Activated T-helper 17 cell treated with anti-CD3 and anti-CD28 coated beads, Interleukin-2, amount 50 U/mL, for 72 hours (primary cell): ENCODE data around the gene GOPC. TPM values are rescaled to one million over a fixed set of nuclear protein-coding genes. Genes with fewer than 3 reads are reported as not detected.
A peak's percentile ranks its signal among the peaks of the same experiment; 100 is the strongest.

Experiments
- ATAC-seq: fragments of 150-1000 bp; cut with Tn5 transposase; replicated peaks from 2 replicates; pipeline ENCODE4 v1.10.0; 2021; ENCODE audit warnings: mild to moderate bottlenecking, moderate library complexity
- H3K27ac Mint-ChIP-seq: one replicate; pipeline ENCODE4 v1.8.0; 2022; ENCODE audit warnings: mixed read lengths
- H3K27me3 Mint-ChIP-seq: one replicate; pipeline ENCODE4 v1.8.0; 2022; ENCODE audit warnings: mixed read lengths
- H3K36me3 Mint-ChIP-seq: one replicate; pipeline ENCODE4 v1.8.0; 2022; ENCODE audit warnings: low read depth, mild to moderate bottlenecking, mixed read lengths
- H3K4me1 Mint-ChIP-seq: one replicate; pipeline ENCODE4 v1.8.0; 2022; ENCODE audit warnings: mixed read lengths
- H3K4me3 Mint-ChIP-seq: one replicate; pipeline ENCODE4 v1.8.0; 2022; ENCODE audit warnings: mild to moderate bottlenecking, mixed read lengths
- H3K9me3 Mint-ChIP-seq: one replicate; pipeline ENCODE4 v1.8.0; 2022; ENCODE audit warnings: mixed read lengths
- total RNA-seq, 2 donors: library from RNA; stranded (reverse); gene quantifications; one replicate each; pipeline ENCODE4 v1.2.3, GENCODE V29; 2022

Gene GOPC
- total RNA-seq, 2 donors from 2014 or later, result 16.3 to 20.4 TPM

DNA sequence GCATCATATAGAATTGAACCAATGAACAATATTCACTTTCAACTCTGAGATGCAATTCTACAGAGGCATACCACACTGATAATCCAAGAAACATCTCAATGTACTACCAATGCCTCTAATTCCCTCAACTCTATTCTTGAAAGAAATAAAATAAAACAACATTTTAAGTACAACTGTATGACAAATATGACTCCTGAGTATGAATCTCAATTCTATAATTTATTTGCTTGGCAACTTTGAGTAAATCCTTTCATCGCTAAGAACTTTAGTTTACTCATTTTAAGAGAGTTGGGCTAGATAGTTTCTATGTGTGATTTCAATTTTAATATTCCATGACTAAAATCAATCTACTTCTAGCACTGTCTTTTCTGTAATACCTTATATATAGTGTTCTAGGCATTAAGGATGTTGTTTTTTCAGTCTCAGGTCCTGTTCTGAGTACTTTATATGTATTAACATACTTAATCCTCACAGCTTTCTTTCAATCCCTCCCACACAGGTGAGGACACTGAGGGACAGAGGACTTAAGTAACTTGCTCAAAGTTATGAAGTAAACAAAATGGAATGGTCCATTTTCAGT lies 33.4 kb downstream of the GOPC start:
- H3K27me3 Mint-ChIP-seq, result no peaks in the 10 kb centered on the region
- peak; percentile 94 for ATAC-seq
- H3K27ac Mint-ChIP-seq, result peak overlapping the region; percentile 73
- no peaks in the 10 kb centered on the region for H3K9me3 Mint-ChIP-seq
- H3K36me3 Mint-ChIP-seq, result peaks cover 94% of the 10 kb centered on the region
- H3K4me3 Mint-ChIP-seq, result no peak overlapping the region
- peaks cover 19% of the 10 kb centered on the region for H3K4me1 Mint-ChIP-seq

DNA sequence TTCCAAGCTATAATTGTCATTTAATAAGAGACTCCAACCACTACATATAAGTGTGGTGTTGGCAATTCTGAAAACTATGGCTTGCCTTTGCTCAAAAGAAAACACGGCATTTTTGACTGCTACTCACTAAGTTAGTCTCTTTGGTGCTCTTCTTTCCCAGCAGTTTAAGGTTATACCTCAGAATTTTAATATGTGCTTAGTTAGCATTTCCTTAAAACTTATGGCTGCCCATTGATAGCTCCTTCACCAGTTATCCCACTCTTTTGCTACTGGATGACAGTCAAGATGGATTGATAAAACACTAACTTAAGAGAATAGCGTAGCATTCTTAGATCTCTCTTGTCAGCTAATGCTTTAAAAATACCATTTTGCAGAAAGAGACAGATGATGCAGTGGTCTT lies 34.1 kb downstream of the GOPC start:
- Mint-ChIP-seq H3K9me3 (no peaks in the 10 kb centered on the region), H3K27ac (peak overlapping the region; percentile 73), H3K36me3 (peaks cover 90% of the 10 kb centered on the region), H3K4me3 (no peak overlapping the region), H3K4me1 (peaks cover 19% of the 10 kb centered on the region), H3K27me3 (no peaks in the 10 kb centered on the region)
- ATAC-seq, result no peak

DNA sequence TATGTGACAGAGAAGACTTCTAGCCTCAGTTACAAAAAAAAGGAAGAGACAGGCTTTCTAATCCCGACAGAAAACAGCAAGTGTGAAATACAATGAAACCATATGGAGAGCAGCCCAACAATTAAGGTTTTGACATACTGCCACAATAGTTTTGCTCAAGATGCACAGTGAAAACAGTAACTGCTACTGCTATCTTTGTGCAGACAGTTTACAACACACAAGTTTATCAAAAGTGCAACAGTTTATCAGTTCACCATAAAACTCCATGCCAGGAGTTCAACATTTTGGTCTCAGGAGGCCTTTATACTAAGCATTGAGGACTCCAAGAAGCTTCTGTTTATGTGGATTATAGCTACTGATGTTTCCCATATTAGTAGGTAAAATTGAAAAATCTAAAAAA lies 37.6 kb downstream of the GOPC start:
- Mint-ChIP-seq H3K4me3 (no peak overlapping the region), H3K36me3 (peaks cover 85% of the 10 kb centered on the region), H3K27ac (no peak overlapping the region), H3K4me1 (peaks cover 10% of the 10 kb centered on the region), H3K27me3 (no peaks in the 10 kb centered on the region), H3K9me3 (no peaks in the 10 kb centered on the region)
- no peak for ATAC-seq

DNA sequence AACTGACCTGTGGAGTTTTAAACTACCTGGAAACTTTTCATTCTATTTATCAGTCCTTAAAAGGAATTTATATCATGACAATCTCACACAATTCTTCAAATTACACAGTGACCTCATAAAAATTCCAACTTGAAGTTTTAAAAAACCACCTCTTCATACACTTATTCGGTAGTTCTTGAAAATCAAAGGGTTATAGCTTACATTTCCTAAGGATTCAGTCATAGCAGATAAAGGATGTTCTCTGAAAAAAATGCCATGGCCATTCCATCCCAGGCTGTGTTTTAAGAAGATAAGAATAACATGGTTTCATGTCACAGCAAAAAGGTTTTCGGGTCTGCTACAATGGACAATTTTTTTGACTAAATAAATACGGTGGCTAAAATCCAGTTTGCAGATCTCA lies 41.2 kb downstream of the GOPC start:
- H3K4me1 Mint-ChIP-seq, result no peaks in the 10 kb centered on the region
- H3K27ac Mint-ChIP-seq, result no peak overlapping the region
- no peak for ATAC-seq
- peaks cover 50% of the 10 kb centered on the region for H3K36me3 Mint-ChIP-seq
- no peak overlapping the region for H3K4me3 Mint-ChIP-seq
- no peaks in the 10 kb centered on the region for H3K27me3 Mint-ChIP-seq
- H3K9me3 Mint-ChIP-seq, result no peaks in the 10 kb centered on the region

DNA sequence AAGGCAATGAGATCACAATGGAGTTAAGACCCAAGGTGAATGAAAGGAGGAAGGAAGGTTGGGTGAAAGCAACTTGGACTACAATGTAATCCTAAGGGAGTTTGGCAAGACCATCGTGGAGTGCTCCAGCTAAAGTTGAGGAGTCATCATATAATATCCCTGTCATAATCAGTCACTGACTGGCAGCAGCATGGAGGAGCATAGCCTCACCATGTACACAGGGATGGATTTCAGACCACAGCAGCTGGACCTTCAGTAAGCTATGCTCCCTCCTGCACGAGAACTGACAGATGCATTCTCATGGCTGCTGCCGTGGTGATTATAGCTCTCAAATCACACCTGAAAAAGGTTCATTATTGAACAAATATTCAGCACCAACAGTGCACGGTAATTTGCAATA lies 43.0 kb downstream of the GOPC start:
- H3K9me3 Mint-ChIP-seq, result no peaks in the 10 kb centered on the region
- ATAC-seq, result no peak
- H3K27ac Mint-ChIP-seq, result no peak overlapping the region
- H3K4me1 Mint-ChIP-seq, result no peaks in the 10 kb centered on the region
- H3K36me3 Mint-ChIP-seq, result peaks cover 31% of the 10 kb centered on the region
- H3K4me3 Mint-ChIP-seq, result no peak overlapping the region
- no peaks in the 10 kb centered on the region for H3K27me3 Mint-ChIP-seq

DNA sequence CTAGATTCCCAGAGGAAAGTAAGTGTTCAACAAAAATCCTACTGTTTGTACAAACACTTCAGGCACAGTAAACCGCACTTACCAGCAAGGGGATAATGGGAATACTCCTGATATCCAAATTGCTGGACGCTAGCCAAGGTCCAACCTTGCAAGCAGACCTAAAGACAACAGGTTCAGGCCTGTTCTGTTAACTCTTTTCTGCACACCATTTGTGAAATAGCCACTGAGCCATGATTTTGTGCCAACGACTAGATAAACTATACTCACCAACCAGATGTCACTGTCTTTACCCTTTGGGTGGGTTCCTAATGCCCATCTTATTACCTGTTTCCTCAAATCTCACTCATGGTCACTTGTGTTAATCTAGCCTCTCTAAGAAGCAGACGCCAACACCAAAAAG lies 43.5 kb downstream of the GOPC start:
- ATAC-seq, result no peak
- Mint-ChIP-seq H3K27me3 (no peaks in the 10 kb centered on the region), H3K36me3 (peaks cover 30% of the 10 kb centered on the region), H3K27ac (no peak overlapping the region), H3K9me3 (no peaks in the 10 kb centered on the region), H3K4me3 (no peak overlapping the region), H3K4me1 (no peaks in the 10 kb centered on the region)

DNA sequence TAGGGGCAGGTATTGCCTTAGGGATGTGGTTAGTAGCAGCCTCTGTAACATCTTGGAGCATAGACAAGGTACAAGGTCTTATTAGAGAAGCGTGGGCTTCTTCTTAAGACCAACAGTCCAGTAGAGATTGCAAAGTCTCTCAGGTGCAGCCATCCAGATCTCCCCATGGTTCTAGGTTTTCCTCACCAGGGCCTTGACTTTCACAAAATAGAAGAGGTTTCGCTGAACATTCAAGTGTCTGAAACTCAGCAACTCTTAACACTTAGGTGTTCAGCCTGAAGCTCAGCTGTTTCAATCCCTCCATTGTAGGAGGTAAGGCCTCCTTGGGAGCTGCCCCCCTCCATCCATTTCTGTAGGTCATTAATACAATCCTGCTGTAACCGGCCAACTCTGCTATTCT lies 44.4 kb downstream of the GOPC start:
- H3K27ac Mint-ChIP-seq, result no peak overlapping the region
- no peaks in the 10 kb centered on the region for H3K27me3 Mint-ChIP-seq
- no peak overlapping the region for H3K4me3 Mint-ChIP-seq

DNA sequence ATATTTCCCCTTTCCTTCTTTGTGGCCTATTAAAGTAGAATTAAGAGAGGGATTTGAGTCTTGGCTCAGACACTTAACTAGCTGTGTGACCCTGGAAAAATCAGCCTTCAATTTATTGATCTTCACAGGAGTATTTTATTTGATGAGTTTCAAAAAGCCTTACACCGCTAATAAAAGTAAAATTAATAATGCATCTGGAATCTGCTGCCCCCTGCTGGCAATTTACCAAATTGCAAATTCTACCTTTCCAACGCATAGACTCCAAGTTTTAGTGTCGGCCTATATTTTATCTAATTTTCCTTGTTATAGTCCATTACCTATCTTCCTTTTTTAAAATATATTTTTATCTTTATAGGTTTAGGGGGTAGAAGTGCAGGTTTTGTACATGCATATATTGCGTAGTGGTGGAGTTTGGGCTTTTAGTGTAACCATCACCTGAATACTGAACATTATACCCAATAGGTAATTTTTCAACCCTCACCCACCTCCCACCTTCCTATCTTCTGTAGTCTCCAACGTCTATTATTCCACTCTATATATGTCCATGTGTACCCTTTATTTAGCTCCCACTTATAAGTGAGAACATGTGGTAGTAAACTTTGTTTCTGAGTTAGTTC lies 46.3 kb downstream of the GOPC start:
- H3K4me3 Mint-ChIP-seq, result no peak overlapping the region
- H3K9me3 Mint-ChIP-seq, result no peaks in the 10 kb centered on the region

More for the DNA sequence above, 44.4 kb downstream of the GOPC start:
- peaks cover 25% of the 10 kb centered on the region for H3K36me3 Mint-ChIP-seq
- no peaks in the 10 kb centered on the region for H3K4me1 Mint-ChIP-seq
- no peak for ATAC-seq
- H3K9me3 Mint-ChIP-seq, result no peaks in the 10 kb centered on the region

DNA sequence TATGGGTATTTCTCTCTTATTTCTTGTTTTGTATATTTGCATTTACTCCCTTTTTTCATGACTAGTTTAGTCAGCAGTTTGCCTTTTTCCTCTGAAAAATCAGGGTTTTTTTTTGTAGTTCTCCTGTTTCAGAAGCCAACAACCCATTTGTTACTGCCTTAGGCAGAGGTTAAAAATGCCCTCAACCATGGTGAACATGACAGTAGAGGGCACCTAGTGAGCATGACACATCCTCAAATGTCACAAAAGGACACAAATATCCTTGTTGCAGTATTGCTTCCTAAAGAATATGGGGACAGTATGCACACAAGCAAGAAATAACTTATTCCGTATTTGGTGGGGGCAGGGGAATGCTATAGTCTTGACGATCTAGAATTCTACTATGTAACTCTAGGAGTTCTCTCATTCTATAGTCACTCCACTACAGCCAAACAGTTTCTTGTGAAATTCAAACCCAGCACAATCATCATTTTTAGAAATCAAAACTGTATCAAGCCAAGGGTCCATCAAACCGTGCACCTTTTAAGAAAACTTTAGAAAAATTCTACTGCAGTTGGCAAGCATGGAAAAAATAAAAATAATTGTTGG lies 47.0 kb downstream of the GOPC start:
- no peak for ATAC-seq
- peaks cover under 1% of the 10 kb centered on the region for H3K36me3 Mint-ChIP-seq
- H3K4me1 Mint-ChIP-seq, result peaks cover 5% of the 10 kb centered on the region
- H3K4me3 Mint-ChIP-seq, result no peak overlapping the region
- H3K27me3 Mint-ChIP-seq, result no peaks in the 10 kb centered on the region
- no peaks in the 10 kb centered on the region for H3K9me3 Mint-ChIP-seq
- H3K27ac Mint-ChIP-seq, result no peak overlapping the region

More for the DNA sequence above, 46.3 kb downstream of the GOPC start:
- no peak overlapping the region for H3K27ac Mint-ChIP-seq
- no peaks in the 10 kb centered on the region for H3K27me3 Mint-ChIP-seq
- no peak for ATAC-seq
- no peaks in the 10 kb centered on the region for H3K4me1 Mint-ChIP-seq
- peaks cover 7% of the 10 kb centered on the region for H3K36me3 Mint-ChIP-seq

DNA sequence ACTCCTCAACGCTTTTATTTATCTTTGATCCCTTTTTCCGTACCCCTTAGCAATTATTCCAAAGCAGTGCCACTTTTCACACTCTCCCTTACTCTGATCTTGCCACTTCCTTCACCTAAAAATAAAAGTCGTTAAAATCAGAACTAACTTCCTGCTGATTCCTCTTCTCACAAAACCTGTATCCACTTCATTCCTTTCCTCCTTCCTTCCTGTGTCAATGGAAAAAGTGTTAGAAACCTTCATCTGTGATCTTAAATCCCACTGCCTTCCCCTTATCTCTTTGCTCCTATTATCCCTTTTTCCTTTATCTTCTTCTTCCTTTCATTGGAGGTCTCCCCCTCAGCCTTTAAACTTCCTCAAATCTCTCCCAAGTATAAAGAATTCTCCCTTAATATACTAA lies 49.2 kb downstream of the GOPC start:
- no peak overlapping the region for H3K27ac Mint-ChIP-seq
- no peak overlapping the region for H3K4me3 Mint-ChIP-seq
- no peaks in the 10 kb centered on the region for H3K27me3 Mint-ChIP-seq
- ATAC-seq, result no peak
- H3K36me3 Mint-ChIP-seq, result no peaks in the 10 kb centered on the region
- H3K9me3 Mint-ChIP-seq, result no peaks in the 10 kb centered on the region
- H3K4me1 Mint-ChIP-seq, result peaks cover 15% of the 10 kb centered on the region

DNA sequence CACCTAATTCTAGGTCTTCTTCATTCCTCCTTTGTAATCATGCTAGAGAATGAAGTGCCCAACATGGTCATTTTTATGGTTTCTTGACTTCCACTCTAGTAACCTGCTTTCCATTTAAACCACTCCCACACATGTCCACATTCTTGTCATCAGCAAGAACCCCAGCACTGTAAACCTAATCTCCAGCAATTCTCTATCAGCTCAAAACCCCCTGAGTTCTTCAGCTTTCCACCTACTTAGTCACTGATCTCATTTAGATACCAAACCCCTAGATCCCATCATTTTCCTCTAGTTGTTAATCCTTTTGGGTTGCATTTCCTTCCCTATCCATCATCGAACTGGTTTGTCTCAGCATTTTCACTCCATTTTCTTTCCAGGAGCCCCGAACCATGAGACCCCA lies 49.7 kb downstream of the GOPC start:
- no peaks in the 10 kb centered on the region for H3K27me3 Mint-ChIP-seq
- no peaks in the 10 kb centered on the region for H3K9me3 Mint-ChIP-seq
- no peaks in the 10 kb centered on the region for H3K36me3 Mint-ChIP-seq
- ATAC-seq, result no peak
- no peak overlapping the region for H3K27ac Mint-ChIP-seq
- H3K4me3 Mint-ChIP-seq, result no peak overlapping the region
- H3K4me1 Mint-ChIP-seq, result peaks cover 15% of the 10 kb centered on the region

DNA sequence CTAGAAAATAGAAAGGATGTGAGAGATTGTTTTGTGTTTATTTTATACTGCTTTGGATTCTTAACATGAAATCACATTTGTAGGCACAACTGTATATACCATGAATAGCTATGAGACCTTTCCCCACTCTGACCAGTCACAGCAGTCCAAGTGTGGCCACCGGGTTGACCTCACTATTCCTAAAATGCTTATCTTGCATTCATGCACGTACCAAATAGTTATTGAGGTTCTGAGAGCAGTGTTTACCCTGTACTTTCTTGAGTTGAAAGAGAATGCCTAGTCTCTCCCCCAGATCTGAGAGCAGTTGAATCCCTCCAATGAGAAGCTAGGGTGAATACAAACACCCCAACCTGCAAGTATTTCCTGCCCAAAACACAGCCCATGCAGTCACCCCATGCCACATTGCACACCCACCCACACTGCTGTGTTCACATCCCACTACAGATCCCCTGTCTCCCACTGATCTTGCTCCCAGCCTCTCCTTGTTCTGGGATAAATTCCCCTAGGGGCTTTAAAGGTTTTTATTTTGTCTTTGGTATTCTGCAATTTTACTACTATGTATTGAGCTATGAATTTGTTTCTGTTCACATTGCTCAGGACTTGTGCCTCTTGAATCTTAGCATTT lies 51.6 kb downstream of the GOPC start:
- Mint-ChIP-seq H3K27me3 (peaks cover 3% of the 10 kb centered on the region), H3K4me1 (peaks cover 26% of the 10 kb centered on the region), H3K9me3 (no peaks in the 10 kb centered on the region), H3K4me3 (peak overlapping the region; percentile 85), H3K27ac (peak overlapping the region; percentile 85), H3K36me3 (no peaks in the 10 kb centered on the region)
- ATAC-seq, result no peak

DNA sequence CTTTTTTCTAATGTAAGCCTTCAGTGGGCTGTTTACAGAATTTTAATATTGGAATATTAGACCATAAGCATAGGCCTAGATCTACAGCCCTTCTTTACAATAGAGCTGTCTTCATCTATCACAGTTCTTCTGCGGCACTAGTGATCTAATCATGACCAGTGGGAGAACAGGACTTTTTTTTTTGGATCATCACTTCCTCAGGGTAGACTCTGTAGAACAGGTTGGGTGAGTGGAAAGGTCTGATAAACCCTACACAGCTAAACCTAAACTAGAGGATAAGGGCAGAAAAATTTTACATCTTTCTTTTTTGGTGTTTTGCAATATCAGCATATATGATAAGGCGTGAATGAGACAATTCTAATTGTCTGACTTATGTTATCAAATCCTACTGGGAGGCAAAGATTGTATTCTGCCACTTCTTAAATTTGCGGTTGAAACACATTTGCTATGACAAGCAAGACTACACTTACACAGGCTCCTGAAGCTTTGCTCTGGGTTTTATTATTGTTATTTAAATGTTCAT lies 52.2 kb downstream of the GOPC start:
- Mint-ChIP-seq H3K27ac (peak overlapping the region; percentile 85), H3K27me3 (peaks cover 3% of the 10 kb centered on the region), H3K4me1 (peaks cover 26% of the 10 kb centered on the region), H3K9me3 (no peaks in the 10 kb centered on the region), H3K36me3 (no peaks in the 10 kb centered on the region), H3K4me3 (peak overlapping the region; percentile 85)
- no peak for ATAC-seq

DNA sequence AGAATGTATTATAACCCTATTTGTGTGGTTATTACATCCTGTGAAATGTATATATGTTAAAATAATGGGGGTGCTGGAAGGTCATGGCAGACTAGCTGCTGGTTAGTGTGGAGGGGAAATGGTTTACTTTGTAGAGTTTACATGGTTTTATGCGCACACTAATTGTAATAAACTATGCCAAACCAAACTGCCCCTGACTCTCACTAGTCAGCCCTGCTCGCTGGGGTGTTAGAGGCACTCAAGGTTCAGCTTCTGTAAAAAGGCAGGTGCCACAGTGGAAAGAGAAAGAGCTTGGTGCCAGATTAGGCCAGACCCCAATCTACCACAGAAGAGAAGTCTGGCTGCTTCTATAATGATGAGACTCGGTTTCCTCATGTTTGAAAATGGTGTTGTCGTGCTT lies 52.7 kb downstream of the GOPC start:
- no peak for ATAC-seq
- H3K4me1 Mint-ChIP-seq, result peaks cover 26% of the 10 kb centered on the region
- H3K9me3 Mint-ChIP-seq, result no peaks in the 10 kb centered on the region
- H3K27ac Mint-ChIP-seq, result peak overlapping the region; percentile 85
- H3K27me3 Mint-ChIP-seq, result peaks cover 3% of the 10 kb centered on the region
- H3K36me3 Mint-ChIP-seq, result no peaks in the 10 kb centered on the region
- H3K4me3 Mint-ChIP-seq, result peak overlapping the region; percentile 85

DNA sequence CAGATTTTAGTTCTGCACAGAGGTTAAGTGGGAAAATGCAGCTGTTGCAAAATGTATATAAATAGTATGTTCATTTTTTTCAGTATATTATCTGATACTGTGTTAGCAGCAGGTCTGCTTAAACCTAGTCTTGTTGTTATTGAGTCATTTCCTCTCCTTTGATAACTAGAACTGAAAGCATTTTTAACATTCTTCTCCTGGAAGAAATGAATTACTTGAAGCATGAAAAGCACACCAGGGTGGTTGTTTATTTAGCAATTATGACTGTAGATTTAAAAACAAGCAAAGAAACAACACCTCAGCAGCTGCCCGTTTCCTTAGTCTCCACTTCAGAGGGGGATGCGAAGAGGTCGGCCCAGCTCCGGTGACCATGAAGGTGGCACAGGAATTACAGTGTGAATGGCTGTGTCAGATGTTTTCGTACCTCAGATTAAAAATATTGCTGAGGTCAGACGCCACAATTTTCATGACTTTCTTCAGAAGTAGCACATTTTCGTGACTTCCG lies 53.5 kb downstream of the GOPC start:
- Mint-ChIP-seq H3K36me3 (no peaks in the 10 kb centered on the region), H3K4me1 (peaks cover 26% of the 10 kb centered on the region), H3K27ac (peak overlapping the region; percentile 85), H3K4me3 (peak overlapping the region; percentile 85), H3K27me3 (peaks cover 3% of the 10 kb centered on the region), H3K9me3 (no peaks in the 10 kb centered on the region)
- peak; percentile 81 for ATAC-seq
